CD4-positive, alpha-beta T cell (primary cell): ENCODE results near the gene TRAFD1. TPM values are rescaled to one million over a fixed set of nuclear protein-coding genes. Genes with fewer than 3 reads are reported as not detected.

ENCODE experiments used
- ATAC-seq: fragments of 200-7000 bp; cut with Tn5 transposase; one replicate; pipeline ENCODE4 v1.10.0; 2022; ENCODE audit warnings: mild to moderate bottlenecking; ENCODE audit not compliant: poor library complexity
- CTCF ChIA-PET: fragments of 350-600 bp; sonication (Branson Sonifier 250); formaldehyde crosslinking; loops from one replicate; lab custom pipeline; 2021; ENCODE audit warnings: antibody characterized with exemption, inconsistent platforms; lab: Charles Lee
- POLR2A ChIA-PET: fragments of 350-600 bp; sonication (Branson Sonifier 250); formaldehyde crosslinking; loops from one replicate; lab custom pipeline; 2021; ENCODE audit warnings: antibody characterized with exemption, inconsistent platforms; lab: Charles Lee
- DNase-seq, 14 experiments: peaks; one replicate each; pipeline ENCODE4 v3.0.0-alpha.2; 2013 to 2020; ENCODE audit warnings: mixed read lengths in 2 of 14
- H3K27ac ChIP-seq, 2 donors: one replicate each; pipeline versions ENCODE4 v1.5.1 to v1.7.0; 2013; ENCODE audit warnings: low read length in 2 of 2, low read depth in 1 of 2, mild to moderate bottlenecking in 1 of 2
- H3K27me3 ChIP-seq, 2 experiments: 1 replicate in 1 of 2; 2 replicates in 1 of 2; pipeline versions ENCODE4 v1.6.1 to v1.7.0; 2013; ENCODE audit warnings: low read length in 2 of 2, control low read depth in 1 of 2, mild to moderate bottlenecking in 1 of 2, moderate library complexity in 1 of 2; ENCODE audit not compliant: insufficient read depth in 2 of 2, control insufficient read depth in 1 of 2
- H3K36me3 ChIP-seq: one replicate; pipeline ENCODE4 v1.6.1; 2013; ENCODE audit warnings: low read length, control low read depth; ENCODE audit not compliant: insufficient read depth
- H3K4me1 ChIP-seq: one replicate; pipeline ENCODE4 v1.6.1; 2013; ENCODE audit warnings: low read length, control low read depth; ENCODE audit not compliant: insufficient read depth
- H3K4me3 ChIP-seq: one replicate; pipeline ENCODE4 v1.5.1; 2013; ENCODE audit warnings: mild to moderate bottlenecking, low read length, moderate library complexity
- H3K9me3 ChIP-seq, 2 experiments: 1 replicate in 1 of 2; 2 replicates in 1 of 2; pipeline versions ENCODE4 v1.6.1 to v1.7.0; 2013; ENCODE audit warnings: low read length in 2 of 2, mild to moderate bottlenecking in 2 of 2, control low read depth in 1 of 2, moderate library complexity in 1 of 2; ENCODE audit not compliant: control insufficient read depth in 1 of 2, insufficient read depth in 1 of 2
- H3K27ac Mint-ChIP-seq: one replicate; pipeline ENCODE4 v1.8.0; 2020; ENCODE audit warnings: mixed read lengths
- H3K27me3 Mint-ChIP-seq: one replicate; pipeline ENCODE4 v1.8.0; 2021; ENCODE audit warnings: mixed read lengths
- H3K36me3 Mint-ChIP-seq: one replicate; pipeline ENCODE4 v1.8.0; 2021; ENCODE audit warnings: low read depth, mixed read lengths
- H3K4me1 Mint-ChIP-seq: one replicate; pipeline ENCODE4 v1.8.0; 2021; ENCODE audit warnings: low read depth, mixed read lengths
- H3K4me3 Mint-ChIP-seq: one replicate; pipeline ENCODE4 v1.8.0; 2020; ENCODE audit warnings: mild to moderate bottlenecking, mixed read lengths
- H3K9me3 Mint-ChIP-seq: one replicate; pipeline ENCODE4 v1.8.0; 2020; ENCODE audit warnings: mixed read lengths
- intact Hi-C, 2 experiments: fragments of 100-400 bp; cut with DNase I in 1 of 2; cut with micrococcal nuclease in 1 of 2; formaldehyde crosslinking; loops; one replicate each; pipeline versions ENCODE4 v1.15.1 to v1.9.0; 2023 to 2025; cut with DNase I, micrococcal nuclease
- total RNA-seq, 174 experiments: library from RNA in 2 of 174; stranded (reverse) in 2 of 174; gene quantifications; one replicate each; pipeline ENCODE4 v1.2.3 and lab custom pipeline; 2021 to 2026
- TF ChIP-seq, protein P1 (sequence below): fragments of 200-600 bp; IDR thresholded peaks from one replicate; pipeline ENCODE4 v1.8.0; 2022; ENCODE audit warnings: antibody characterized with exemption, mild to moderate bottlenecking

The TRAFD1 gene
- total RNA-seq, 2 experiments from 2014 or later, result 19.6 to 20.4 TPM

- intact Hi-C loops, result no loop called here
- ChIA-PET POLR2A (no interaction called here), CTCF (no interaction called here)
- Mint-ChIP-seq H3K36me3 (peaks cover 57% of the 10 kb centered on the region), H3K4me1 (no peaks in the 10 kb centered on the region), H3K27me3 (no peaks in the 10 kb centered on the region), H3K9me3 (no peaks in the 10 kb centered on the region), H3K27ac (no peak overlapping the region), H3K4me3 (no peak overlapping the region)
- no peak for ATAC-seq
- TF ChIP-seq, protein P1, sequence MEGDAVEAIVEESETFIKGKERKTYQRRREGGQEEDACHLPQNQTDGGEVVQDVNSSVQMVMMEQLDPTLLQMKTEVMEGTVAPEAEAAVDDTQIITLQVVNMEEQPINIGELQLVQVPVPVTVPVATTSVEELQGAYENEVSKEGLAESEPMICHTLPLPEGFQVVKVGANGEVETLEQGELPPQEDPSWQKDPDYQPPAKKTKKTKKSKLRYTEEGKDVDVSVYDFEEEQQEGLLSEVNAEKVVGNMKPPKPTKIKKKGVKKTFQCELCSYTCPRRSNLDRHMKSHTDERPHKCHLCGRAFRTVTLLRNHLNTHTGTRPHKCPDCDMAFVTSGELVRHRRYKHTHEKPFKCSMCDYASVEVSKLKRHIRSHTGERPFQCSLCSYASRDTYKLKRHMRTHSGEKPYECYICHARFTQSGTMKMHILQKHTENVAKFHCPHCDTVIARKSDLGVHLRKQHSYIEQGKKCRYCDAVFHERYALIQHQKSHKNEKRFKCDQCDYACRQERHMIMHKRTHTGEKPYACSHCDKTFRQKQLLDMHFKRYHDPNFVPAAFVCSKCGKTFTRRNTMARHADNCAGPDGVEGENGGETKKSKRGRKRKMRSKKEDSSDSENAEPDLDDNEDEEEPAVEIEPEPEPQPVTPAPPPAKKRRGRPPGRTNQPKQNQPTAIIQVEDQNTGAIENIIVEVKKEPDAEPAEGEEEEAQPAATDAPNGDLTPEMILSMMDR, result no peak
- H3K36me3 ChIP-seq, result peaks cover 37% of the 10 kb centered on the region
- DNase-seq, result no peak
- no peaks in the 10 kb centered on the region for H3K9me3 ChIP-seq
- no peak overlapping the region for H3K27ac ChIP-seq
- no peaks in the 10 kb centered on the region for H3K4me1 ChIP-seq
- H3K4me3 ChIP-seq, result no peak overlapping the region
- H3K27me3 ChIP-seq, result no peaks in the 10 kb centered on the region
These were observed 59.9 kb downstream of the TRAFD1 start for GRCh38 chr12:112185093-112185923.

- no peak overlapping the region for H3K27ac ChIP-seq
- H3K27ac Mint-ChIP-seq, result no peak overlapping the region
- peaks cover 66% of the 10 kb centered on the region for H3K36me3 ChIP-seq
- H3K4me3 Mint-ChIP-seq, result no peak overlapping the region
- no peaks in the 10 kb centered on the region for H3K4me1 ChIP-seq
- no peaks in the 10 kb centered on the region for H3K4me1 Mint-ChIP-seq
- TF ChIP-seq, protein P1, result no peak
- H3K4me3 ChIP-seq, result no peak overlapping the region
- no peaks in the 10 kb centered on the region for H3K27me3 Mint-ChIP-seq
- ChIA-PET CTCF (no interaction called here), POLR2A (no interaction called here)
- no peaks in the 10 kb centered on the region for H3K9me3 ChIP-seq
- peaks cover 66% of the 10 kb centered on the region for H3K36me3 Mint-ChIP-seq
- no peaks in the 10 kb centered on the region for H3K27me3 ChIP-seq
- DNase-seq (no peak), ATAC-seq (no peak)
- intact Hi-C loops, result no loop called here
- no peaks in the 10 kb centered on the region for H3K9me3 Mint-ChIP-seq
These were observed 62.9 kb downstream of the TRAFD1 start for GRCh38 chr12:112188130-112188830.

DNA sequence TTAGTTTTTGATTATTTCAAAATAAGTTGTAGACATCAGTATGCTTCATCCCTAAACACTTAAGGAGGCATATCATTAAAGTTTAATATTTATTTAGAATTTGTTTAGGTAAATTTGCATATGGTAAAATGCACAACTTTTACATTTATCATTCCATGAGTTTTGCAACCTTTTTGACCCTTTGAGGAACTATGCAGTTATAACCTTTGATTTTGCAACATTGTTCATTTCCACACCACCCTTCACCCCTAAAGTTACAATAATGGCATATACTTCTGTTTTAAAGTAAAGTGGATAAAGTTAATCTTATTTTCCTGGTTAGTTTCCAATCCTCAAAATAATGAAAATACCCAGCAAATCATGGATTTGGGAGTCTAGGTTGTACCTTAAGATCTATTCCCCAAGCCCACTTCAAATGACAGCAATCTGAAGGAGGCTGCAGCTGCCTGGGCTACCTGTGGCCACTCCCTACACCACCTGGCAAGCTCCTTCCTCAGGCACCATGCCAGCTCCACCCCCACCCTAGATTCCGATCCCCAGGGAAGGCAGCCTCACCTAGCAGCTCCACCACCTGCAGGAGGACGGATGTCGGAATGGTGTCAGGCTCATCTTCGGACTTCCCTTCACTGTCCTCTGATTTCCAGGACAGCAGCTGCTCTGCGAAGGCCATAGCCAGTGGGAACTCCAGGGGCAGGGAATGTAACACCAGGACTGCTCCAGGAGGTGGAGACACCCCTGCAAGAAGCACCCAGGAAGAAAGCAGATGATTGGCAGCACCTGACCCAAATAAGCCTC lies 65.1 kb downstream of the TRAFD1 start:
- H3K36me3 Mint-ChIP-seq, result peaks cover 72% of the 10 kb centered on the region

More for the DNA sequence above, 65.1 kb downstream of the TRAFD1 start:
- Mint-ChIP-seq H3K4me1 (no peaks in the 10 kb centered on the region), H3K9me3 (no peaks in the 10 kb centered on the region), H3K4me3 (no peak overlapping the region), H3K27ac (no peak overlapping the region), H3K27me3 (no peaks in the 10 kb centered on the region)
- DNase-seq (no peak), ATAC-seq (no peak)
- peaks cover 65% of the 10 kb centered on the region for H3K36me3 ChIP-seq
- no peak overlapping the region for H3K4me3 ChIP-seq
- no peaks in the 10 kb centered on the region for H3K4me1 ChIP-seq
- POLR2A ChIA-PET, result no interaction called here
- H3K27ac ChIP-seq, result no peak overlapping the region
- intact Hi-C loops, result no loop called here
- TF ChIP-seq, protein P1, result no peak
- no peaks in the 10 kb centered on the region for H3K27me3 ChIP-seq
- no peaks in the 10 kb centered on the region for H3K9me3 ChIP-seq
- CTCF ChIA-PET, result interaction anchor here (0.5 to 0.6 kb wide), 2 partner anchors 492 to 679 kb away, joined by 3 read pairs; no protein-coding TSS in a partner anchor
